Sigmoid colon (tissue), 7 donors: ENCODE measurements around the gene OR3A3. TPM values are rescaled to one million over a fixed set of nuclear protein-coding genes. Genes with fewer than 3 reads are reported as not detected.
"Not testable (repeated sequence)": the region's sequence is repeated elsewhere in the genome, so short reads cannot be mapped to it uniquely, and the experiment has no call there.

Experiments
- DNase-seq: peaks from one replicate; pipeline ENCODE4 v3.0.0-alpha.2; 2019
- H3K27ac ChIP-seq, 4 donors: fragments of 200-600 bp; sonication (generic); one replicate each; pipeline ENCODE4 v1.5.1; 2016 to 2019; ENCODE audit warnings: mild to moderate bottlenecking in 1 of 4
- H3K27me3 ChIP-seq, 3 donors: fragments of 200-600 bp; sonication (generic); one replicate each; pipeline ENCODE4 v1.5.1; 2019; ENCODE audit warnings: mild to moderate bottlenecking in 1 of 3
- H3K36me3 ChIP-seq, 4 donors: fragments of 200-600 bp; sonication (generic); one replicate each; pipeline ENCODE4 v1.5.1; 2016 to 2019
- H3K4me1 ChIP-seq, 4 donors: fragments of 200-600 bp; sonication (generic); one replicate each; pipeline ENCODE4 v1.5.1; 2017 to 2019
- H3K4me3 ChIP-seq, 4 donors: fragments of 200-600 bp; sonication (generic); one replicate each; pipeline ENCODE4 v1.5.1; 2017 to 2019; ENCODE audit warnings: mild to moderate bottlenecking in 2 of 4, moderate library complexity in 1 of 4
- H3K9me3 ChIP-seq, 4 donors: fragments of 200-600 bp in 3 of 4; sonication (generic) in 3 of 4; one replicate each; pipeline versions ENCODE4 v1.5.1 to v1.6.1; 2013 to 2019
- EP300 ChIP-seq, 4 donors: sonication (generic); formaldehyde crosslinking; IDR thresholded peaks; one replicate each; pipeline ENCODE4 v1.6.1; 2017; ENCODE audit warnings: antibody characterized with exemption in 4 of 4
- POLR2A ChIP-seq, 2 donors: fragments of 450-650 bp; IDR thresholded peaks; one replicate each; pipeline ENCODE4 v1.6.1; 2016; ENCODE audit warnings: antibody characterized with exemption in 2 of 2, mild to moderate bottlenecking in 2 of 2, moderate library complexity in 2 of 2
- POLR2AphosphoS5 ChIP-seq, 4 donors: sonication (generic); formaldehyde crosslinking; IDR thresholded peaks; one replicate each; pipeline ENCODE4 v1.6.1; 2017; ENCODE audit warnings: antibody characterized with exemption in 4 of 4
- WGBS, 2 donors: extraction: QIAGEN DNeasy Blood & Tissue Kit; methylation state at CpG; one replicate each; pipeline ENCODE4 v1.1.7; 2013; 5-methylcytosine and 5-hydroxymethylcytosine counted together
- intact Hi-C: fragments of 100-400 bp; cut with DNase I; formaldehyde crosslinking; loops from one replicate; pipeline ENCODE4 v1.15.1; 2023
- polyA plus RNA-seq, 3 donors: library from polyadenylated mRNA; stranded (reverse); fragments of 200-250 nt; gene quantifications; one replicate each; pipeline ENCODE4 v1.2.3, GENCODE V29; 2013
- total RNA-seq, 4 donors: library from RNA; depleted of rRNA; stranded (reverse); fragments of >200 nt; gene quantifications; one replicate each; pipeline ENCODE4 v1.1.0, GENCODE V29; 2016
- TF ChIP-seq, protein P1 (sequence below), 4 experiments: fragments of 450-650 bp in 3 of 4; fragments of 200-600 bp in 1 of 4; IDR thresholded peaks; one replicate each; pipeline ENCODE4 v1.5.1; 2016 to 2019; ENCODE audit warnings: antibody characterized with exemption in 4 of 4, mild to moderate bottlenecking in 3 of 4, moderate library complexity in 2 of 4
- donor health status: healthy with polysubstance abuse.
- donor health status: Bipolar disorder and iron deficiency.
- donor health status: healthy.

The OR3A3 gene
- total and polyA plus RNA-seq, 7 donors: not detected

DNA sequence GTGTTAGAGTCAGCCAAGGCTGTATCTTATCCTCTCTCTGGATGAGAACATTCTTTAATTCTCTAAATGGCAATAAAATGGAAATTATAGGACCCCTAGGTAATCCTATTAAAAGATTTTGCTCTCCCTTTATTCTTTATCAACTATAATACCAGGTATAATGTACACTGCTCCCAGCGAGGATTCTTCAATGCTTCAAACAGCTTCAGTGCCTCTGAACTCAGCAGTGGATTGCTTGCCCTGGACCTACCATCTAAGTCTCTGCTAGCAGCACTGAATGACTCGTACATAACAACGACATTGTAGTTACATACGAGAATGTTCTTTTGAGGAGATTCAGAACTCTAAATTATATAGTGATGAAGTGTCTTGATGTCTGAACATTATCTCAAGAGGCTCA, 21.4 kb upstream of the OR3A3 start:
- Histone ChIP-seq H3K36me3 (no peaks in the 10 kb centered on the region), H3K4me3 (no peak overlapping the region), H3K4me1 (no peaks in the 10 kb centered on the region), H3K9me3 (no peaks in the 10 kb centered on the region), H3K27me3 (peaks cover 0 to 27% (median 9%) of the 10 kb centered on the region in 3 donors), H3K27ac (no peak overlapping the region)
- TF ChIP-seq EP300 (IDR thresholded peaks at IDR 0.05): no peak
- TF ChIP-seq POLR2A (IDR thresholded peaks at IDR 0.05): no peak
- TF ChIP-seq, protein P1, sequence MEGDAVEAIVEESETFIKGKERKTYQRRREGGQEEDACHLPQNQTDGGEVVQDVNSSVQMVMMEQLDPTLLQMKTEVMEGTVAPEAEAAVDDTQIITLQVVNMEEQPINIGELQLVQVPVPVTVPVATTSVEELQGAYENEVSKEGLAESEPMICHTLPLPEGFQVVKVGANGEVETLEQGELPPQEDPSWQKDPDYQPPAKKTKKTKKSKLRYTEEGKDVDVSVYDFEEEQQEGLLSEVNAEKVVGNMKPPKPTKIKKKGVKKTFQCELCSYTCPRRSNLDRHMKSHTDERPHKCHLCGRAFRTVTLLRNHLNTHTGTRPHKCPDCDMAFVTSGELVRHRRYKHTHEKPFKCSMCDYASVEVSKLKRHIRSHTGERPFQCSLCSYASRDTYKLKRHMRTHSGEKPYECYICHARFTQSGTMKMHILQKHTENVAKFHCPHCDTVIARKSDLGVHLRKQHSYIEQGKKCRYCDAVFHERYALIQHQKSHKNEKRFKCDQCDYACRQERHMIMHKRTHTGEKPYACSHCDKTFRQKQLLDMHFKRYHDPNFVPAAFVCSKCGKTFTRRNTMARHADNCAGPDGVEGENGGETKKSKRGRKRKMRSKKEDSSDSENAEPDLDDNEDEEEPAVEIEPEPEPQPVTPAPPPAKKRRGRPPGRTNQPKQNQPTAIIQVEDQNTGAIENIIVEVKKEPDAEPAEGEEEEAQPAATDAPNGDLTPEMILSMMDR (IDR thresholded peaks at IDR 0.05): no peak
- no peak for TF ChIP-seq POLR2AphosphoS5 (IDR thresholded peaks at IDR 0.05)
- WGBS, 2 donors: 68 to 75% methylated on average over 4 of the region's 4 CpGs
- DNase-seq: no peak
- intact Hi-C loops: no loop called here

DNA sequence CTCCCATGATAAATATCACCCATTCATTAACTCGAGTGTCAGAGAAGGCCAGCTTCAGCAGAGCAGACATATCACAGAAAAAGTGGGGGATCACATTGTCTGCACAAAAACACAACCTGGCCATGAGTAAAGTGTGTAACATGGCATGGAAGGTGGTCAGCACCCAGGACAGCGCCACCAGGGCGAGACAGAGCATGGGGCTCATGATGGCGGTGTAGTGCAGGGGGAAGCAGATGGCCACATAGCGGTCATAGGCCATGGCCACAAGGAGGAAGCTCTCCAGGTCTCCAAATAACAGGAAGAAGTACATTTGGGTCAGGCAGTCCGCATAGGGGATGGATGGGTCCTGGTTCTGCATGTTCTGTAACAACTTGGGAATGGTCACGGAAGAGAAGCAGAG, 13.4 kb upstream of the OR3A3 start:
- H3K36me3 ChIP-seq, H3K9me3 ChIP-seq, H3K4me1 ChIP-seq, intact Hi-C loops, H3K4me3 ChIP-seq, H3K27ac ChIP-seq, DNase-seq, H3K27me3 ChIP-seq: not testable (repeated sequence)
- WGBS, 2 donors: 52 to 60% methylated on average over 7 of the region's 7 CpGs

DNA sequence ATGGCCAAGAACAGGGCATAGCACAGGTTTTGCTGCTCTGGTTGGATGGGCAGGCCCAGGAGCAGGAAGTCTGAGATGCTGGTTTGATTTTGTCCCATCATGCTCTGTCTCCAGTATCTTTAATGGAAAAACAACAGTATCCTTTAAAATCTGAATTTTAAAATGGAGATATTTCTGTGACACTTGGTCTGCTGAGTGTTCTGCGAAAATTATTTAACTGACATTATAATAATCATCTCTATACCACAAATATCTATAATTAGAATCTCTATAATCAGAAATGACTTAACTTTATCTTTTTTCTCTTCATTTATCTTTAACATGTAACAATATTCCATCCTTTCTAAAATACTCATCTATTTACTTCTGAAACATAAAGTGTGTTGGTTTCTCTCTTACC, 12.9 kb upstream of the OR3A3 start, which contains the start of gene OR1E1:
TSS of gene OR1E1 (minus strand) at position 101 of the 400 bp plus-strand sequence. CDS start at position 101, 0 bp downstream.
- DNase-seq: no peak
- Histone ChIP-seq H3K4me3 (no peak within 1 kb of the TSS), H3K4me1 (no peaks in the 10 kb centered on the region), H3K27me3 (no peaks in the 10 kb centered on the region), H3K36me3 (no peaks in the 10 kb centered on the region), H3K9me3 (no peaks in the 10 kb centered on the region), H3K27ac (no peak within 1 kb of the TSS)
- WGBS, 2 donors: 81 to 89% methylated on average over 1 of the region's 1 CpG
- no peak for TF ChIP-seq POLR2AphosphoS5 (IDR thresholded peaks at IDR 0.05)
- TF ChIP-seq POLR2A (IDR thresholded peaks at IDR 0.05): no peak
- TF ChIP-seq, protein P1 (IDR thresholded peaks at IDR 0.05): no peak
- TF ChIP-seq EP300 (IDR thresholded peaks at IDR 0.05): no peak
- intact Hi-C loops: no loop called here

DNA sequence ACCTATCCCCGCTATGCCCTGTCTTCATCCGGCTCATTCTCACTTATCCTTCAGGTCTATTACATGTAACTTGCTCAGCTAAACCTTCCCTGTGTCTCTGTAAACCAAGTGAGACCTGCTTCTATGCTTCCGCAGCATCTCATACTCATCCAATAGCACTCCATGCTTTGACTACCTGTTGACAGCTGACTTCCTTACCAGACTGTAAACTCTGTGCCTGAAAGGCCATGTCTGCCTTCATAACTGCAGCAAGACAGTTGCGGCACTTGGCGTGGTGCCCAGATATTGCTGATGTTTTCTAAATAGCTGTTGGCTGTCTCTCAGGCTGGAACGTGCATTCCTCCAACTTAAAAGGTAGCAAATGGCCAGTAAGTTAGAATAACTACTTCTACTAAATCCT, 11.1 kb upstream of the OR3A3 start:
- Histone ChIP-seq H3K27ac (no peak overlapping the region), H3K9me3 (no peaks in the 10 kb centered on the region), H3K4me3 (no peak overlapping the region), H3K27me3 (no peaks in the 10 kb centered on the region), H3K4me1 (no peaks in the 10 kb centered on the region), H3K36me3 (no peaks in the 10 kb centered on the region)
- no peak for DNase-seq
- no peak for TF ChIP-seq POLR2A (IDR thresholded peaks at IDR 0.05)
- no peak for TF ChIP-seq EP300 (IDR thresholded peaks at IDR 0.05)
- TF ChIP-seq, protein P1 (IDR thresholded peaks at IDR 0.05): no peak
- TF ChIP-seq POLR2AphosphoS5 (IDR thresholded peaks at IDR 0.05): no peak
- 53 to 65% methylated on average over 6 of the region's 6 CpGs for WGBS, 2 donors
- intact Hi-C loops: no loop called here

DNA sequence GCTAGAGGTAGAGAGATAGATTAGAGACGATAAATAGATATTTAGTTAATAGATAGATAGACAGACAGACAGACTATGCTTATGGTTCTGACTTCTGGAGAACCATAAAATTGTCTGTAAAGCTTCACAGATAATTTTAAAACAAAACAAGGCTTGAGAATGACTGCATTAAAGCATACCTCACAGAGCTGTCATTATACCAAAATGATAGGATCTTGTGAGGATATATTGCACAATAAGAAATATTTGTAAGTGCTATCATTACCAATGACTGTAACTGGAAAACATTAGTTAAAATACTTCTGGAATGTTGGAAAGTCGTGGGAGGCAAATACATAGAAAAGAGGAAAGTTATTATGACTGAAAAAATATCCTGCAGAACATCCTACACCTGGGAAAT, 9.4 kb upstream of the OR3A3 start:
- Histone ChIP-seq H3K4me1 (no peaks in the 10 kb centered on the region), H3K27me3 (no peaks in the 10 kb centered on the region), H3K4me3 (no peak overlapping the region), H3K27ac (no peak overlapping the region), H3K36me3 (no peaks in the 10 kb centered on the region), H3K9me3 (no peaks in the 10 kb centered on the region)
- 51 to 61% methylated on average over 2 of the region's 2 CpGs for WGBS, 2 donors
- TF ChIP-seq POLR2A (IDR thresholded peaks at IDR 0.05): no peak
- TF ChIP-seq EP300 (IDR thresholded peaks at IDR 0.05): no peak
- TF ChIP-seq, protein P1 (IDR thresholded peaks at IDR 0.05): no peak
- TF ChIP-seq POLR2AphosphoS5 (IDR thresholded peaks at IDR 0.05): no peak
- intact Hi-C loops: no loop called here
- no peak for DNase-seq

DNA sequence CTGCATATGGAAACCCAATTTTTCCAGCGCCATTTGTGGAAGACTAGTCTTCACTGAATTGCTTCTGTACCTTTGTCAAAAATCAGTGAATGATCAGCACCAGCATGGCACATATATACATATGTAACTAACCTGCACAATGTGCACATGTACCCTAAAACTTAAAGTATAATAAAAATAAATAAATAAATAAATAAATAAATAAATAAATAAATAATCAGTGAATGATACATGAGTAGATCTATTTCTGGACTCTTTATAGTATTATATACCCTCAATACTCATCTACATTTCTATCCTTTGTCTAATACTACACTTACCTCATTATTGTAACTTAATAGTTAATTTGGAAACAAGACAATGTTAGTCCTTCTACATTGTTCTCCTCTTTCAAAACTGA, 7.3 kb upstream of the OR3A3 start:
- H3K36me3 ChIP-seq, H3K4me1 ChIP-seq, H3K27me3 ChIP-seq, H3K27ac ChIP-seq, H3K4me3 ChIP-seq, intact Hi-C loops, H3K9me3 ChIP-seq, DNase-seq: not testable (repeated sequence)
- 64 to 82% methylated on average over 1 of the region's 1 CpG for WGBS, 2 donors

DNA sequence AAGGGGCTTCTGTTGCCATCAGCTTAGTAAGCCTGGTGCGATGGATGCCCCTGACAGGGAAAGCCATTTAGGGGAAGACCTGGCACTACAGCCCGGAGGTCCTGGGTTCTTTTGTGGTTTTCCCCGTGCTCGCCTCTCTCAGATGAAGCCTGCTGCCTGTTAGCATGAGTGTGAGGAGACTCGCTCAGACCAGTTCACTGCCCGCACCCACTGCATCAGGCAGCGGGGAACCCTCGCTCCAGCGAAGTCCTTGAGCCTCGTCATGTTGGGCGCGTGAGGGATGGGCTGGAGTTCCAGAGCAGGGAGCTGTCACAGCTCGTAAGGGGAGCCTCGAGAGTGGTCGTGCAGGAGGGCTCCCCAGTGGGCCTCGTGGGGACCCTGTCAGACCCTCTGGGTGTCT, 1.0 kb downstream of the OR3A3 start:
- H3K9me3 ChIP-seq, H3K4me1 ChIP-seq, H3K27me3 ChIP-seq, intact Hi-C loops, H3K36me3 ChIP-seq, DNase-seq, H3K4me3 ChIP-seq, H3K27ac ChIP-seq: not testable (repeated sequence)
- WGBS, 2 donors: 55 to 77% methylated on average over 2 to 5 of the region's 16 CpGs
